ENCODE measurements around the gene VCAN. TPM values are rescaled to one million over a fixed set of nuclear protein-coding genes. Genes with fewer than 3 reads are reported as not detected.

The VCAN gene
- total RNA-seq, 3 donors from 2014 or later: 31.6 to 245 (median 138) TPM

DNA sequence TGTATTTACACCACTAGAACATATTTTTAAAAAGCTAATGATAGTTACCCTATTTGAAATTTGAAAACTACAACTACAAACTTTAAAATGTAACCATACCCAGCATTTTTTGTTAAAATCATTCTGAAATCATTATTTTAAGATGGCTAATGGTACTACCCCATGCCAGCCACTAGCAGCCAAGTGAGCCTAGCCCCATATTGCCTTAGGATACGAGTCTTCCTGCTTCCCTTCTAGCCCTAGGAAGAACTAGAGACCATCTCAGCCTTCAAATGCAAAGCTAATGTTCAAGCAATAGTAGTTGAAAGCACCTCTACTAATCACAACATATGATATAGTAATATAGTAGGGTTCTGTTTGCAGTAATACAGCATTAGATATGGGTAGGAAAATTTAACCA, 24.0 kb upstream of the VCAN start:
- Histone ChIP-seq H3K27ac (no peak overlapping the region), H3K4me1 (no peaks in the 10 kb centered on the region), H3K36me3 (no peaks in the 10 kb centered on the region), H3K9me3 (no peaks in the 10 kb centered on the region), H3K4me3 (no peak overlapping the region), H3K27me3 (no peaks in the 10 kb centered on the region)
- no peak for DNase-seq (ENCODE audit: low spot score in 2 of 2)
- TF ChIP-seq POLR2AphosphoS5 (IDR thresholded peaks at IDR 0.05): no peak
- no peak for TF ChIP-seq POLR2A (IDR thresholded peaks at IDR 0.05)
- TF ChIP-seq, protein P1, sequence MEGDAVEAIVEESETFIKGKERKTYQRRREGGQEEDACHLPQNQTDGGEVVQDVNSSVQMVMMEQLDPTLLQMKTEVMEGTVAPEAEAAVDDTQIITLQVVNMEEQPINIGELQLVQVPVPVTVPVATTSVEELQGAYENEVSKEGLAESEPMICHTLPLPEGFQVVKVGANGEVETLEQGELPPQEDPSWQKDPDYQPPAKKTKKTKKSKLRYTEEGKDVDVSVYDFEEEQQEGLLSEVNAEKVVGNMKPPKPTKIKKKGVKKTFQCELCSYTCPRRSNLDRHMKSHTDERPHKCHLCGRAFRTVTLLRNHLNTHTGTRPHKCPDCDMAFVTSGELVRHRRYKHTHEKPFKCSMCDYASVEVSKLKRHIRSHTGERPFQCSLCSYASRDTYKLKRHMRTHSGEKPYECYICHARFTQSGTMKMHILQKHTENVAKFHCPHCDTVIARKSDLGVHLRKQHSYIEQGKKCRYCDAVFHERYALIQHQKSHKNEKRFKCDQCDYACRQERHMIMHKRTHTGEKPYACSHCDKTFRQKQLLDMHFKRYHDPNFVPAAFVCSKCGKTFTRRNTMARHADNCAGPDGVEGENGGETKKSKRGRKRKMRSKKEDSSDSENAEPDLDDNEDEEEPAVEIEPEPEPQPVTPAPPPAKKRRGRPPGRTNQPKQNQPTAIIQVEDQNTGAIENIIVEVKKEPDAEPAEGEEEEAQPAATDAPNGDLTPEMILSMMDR (IDR thresholded peaks at IDR 0.05): no peak
- intact Hi-C loops (cut with DNase I; ENCODE audit: low total_unique reads): no loop called here

DNA sequence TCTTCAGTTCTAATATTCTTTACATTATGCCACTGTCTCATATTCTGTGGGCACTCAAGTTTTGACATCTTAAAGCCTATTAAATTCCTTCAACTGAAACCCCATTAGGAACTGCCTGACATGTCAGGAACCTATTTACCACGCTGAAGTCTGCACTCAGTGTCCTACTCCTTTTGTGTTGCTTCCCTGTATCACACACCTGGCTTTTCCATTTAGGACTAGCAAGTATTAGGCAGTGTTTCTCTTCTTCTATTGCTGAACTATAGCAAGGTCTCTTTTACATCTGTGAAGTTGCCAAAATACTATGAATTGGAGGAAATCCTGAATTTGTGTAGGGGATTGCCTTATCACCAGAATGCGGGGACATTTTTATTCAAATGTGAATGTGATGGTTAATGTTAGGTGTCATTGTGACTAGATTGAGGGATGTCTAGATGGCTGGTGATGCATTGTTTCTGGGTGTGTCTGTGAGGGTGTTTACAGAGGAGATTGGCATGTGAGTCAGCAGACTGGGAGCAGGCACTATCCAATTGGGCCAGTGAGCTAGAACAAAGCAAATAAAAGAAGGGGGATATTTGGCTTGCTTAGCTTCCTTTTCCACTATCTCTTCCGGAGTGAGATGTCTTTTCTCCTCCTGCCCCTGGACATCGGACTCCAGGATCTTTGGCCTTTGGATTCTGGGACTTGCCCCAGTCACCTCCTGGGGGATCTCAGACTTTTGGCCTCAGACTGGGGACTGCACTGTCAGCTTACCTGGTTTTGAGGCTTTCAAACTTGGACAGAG, 21.2 kb upstream of the VCAN start:
- H3K27ac ChIP-seq: no peak overlapping the region
- TF ChIP-seq, protein P1 (IDR thresholded peaks at IDR 0.05): no peak
- TF ChIP-seq POLR2AphosphoS5 (IDR thresholded peaks at IDR 0.05) (no peak), POLR2A (IDR thresholded peaks at IDR 0.05) (no peak)
- no peaks in the 10 kb centered on the region for H3K27me3 ChIP-seq
- DNase-seq (ENCODE audit: low spot score in 2 of 2): no peak
- intact Hi-C loops (cut with DNase I; ENCODE audit: low total_unique reads): no loop called here
- peaks cover 0 to 8% of the 10 kb centered on the region in 2 donors for H3K9me3 ChIP-seq
- H3K4me3 ChIP-seq: no peak overlapping the region
- H3K36me3 ChIP-seq: no peaks in the 10 kb centered on the region
- no peaks in the 10 kb centered on the region for H3K4me1 ChIP-seq

DNA sequence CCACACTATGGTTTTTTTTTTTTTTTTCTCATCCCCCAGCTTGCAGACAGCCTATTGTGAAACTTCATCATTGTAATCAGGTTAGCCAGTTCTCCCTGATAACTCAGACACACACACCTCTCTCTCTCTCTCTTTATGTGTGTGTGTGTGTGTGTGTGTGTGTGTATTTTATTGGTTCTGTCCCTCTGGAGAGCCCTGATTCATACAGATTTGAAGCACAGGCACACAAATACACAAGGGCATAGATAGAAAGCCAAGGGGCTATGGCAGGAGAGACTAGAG, 20.6 kb upstream of the VCAN start:
- Histone ChIP-seq H3K4me1 (no peaks in the 10 kb centered on the region), H3K27ac (no peak overlapping the region), H3K27me3 (no peaks in the 10 kb centered on the region), H3K36me3 (no peaks in the 10 kb centered on the region), H3K4me3 (no peak overlapping the region), H3K9me3 (peaks cover 0 to 11% of the 10 kb centered on the region in 2 donors)
- TF ChIP-seq POLR2AphosphoS5 (IDR thresholded peaks at IDR 0.05) (no peak), POLR2A (IDR thresholded peaks at IDR 0.05) (no peak)
- TF ChIP-seq, protein P1 (IDR thresholded peaks at IDR 0.05): no peak
- DNase-seq (ENCODE audit: low spot score in 2 of 2): no peak
- intact Hi-C loops (cut with DNase I; ENCODE audit: low total_unique reads): no loop called here

DNA sequence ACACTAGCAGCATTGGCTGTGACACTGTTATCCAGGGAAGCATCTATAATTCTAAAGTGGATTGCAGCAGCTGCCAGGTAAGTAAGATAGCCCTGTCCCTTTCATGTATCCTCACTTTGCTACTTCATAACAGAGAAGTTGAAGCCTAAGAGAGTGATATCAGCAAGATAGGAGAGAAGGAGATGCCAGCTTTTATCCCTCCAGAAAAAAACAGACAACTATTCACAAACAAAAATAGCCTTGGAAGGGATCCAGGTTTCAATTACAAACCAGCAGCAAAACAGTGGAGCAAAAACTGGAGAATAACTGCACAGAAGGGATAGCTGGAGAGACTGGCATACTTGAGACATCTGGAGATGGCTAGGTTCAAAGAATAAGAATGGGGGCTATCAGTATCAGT, 19.6 kb upstream of the VCAN start:
- Histone ChIP-seq H3K4me3 (no peak overlapping the region), H3K36me3 (no peaks in the 10 kb centered on the region), H3K27ac (no peak overlapping the region), H3K27me3 (no peaks in the 10 kb centered on the region), H3K4me1 (no peaks in the 10 kb centered on the region), H3K9me3 (peaks cover 0 to 18% of the 10 kb centered on the region in 2 donors)
- TF ChIP-seq, protein P1 (IDR thresholded peaks at IDR 0.05): no peak
- TF ChIP-seq POLR2A (IDR thresholded peaks at IDR 0.05) (no peak), POLR2AphosphoS5 (IDR thresholded peaks at IDR 0.05) (no peak)
- DNase-seq (ENCODE audit: low spot score in 2 of 2): no peak
- intact Hi-C loops (cut with DNase I; ENCODE audit: low total_unique reads): no loop called here

DNA sequence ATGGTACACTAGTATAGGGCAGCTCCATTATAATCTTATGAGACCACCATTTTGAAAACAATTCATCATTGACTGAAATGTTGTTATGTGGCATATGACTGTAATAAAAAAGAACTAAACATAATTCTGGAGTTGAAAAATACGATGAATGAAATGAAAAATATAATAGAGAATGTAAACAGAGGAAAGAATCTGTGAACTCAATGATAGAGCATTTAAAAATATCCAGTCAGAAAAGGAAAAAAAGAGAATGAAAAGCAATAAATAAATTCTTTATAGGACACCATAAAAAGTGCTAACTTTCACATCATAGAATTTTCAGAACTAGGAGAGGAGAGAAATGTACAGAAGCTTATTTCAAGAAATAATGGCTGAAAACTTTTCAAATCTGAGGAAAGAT, 17.6 kb upstream of the VCAN start:
- no peaks in the 10 kb centered on the region for H3K36me3 ChIP-seq
- H3K27ac ChIP-seq: no peak overlapping the region
- DNase-seq (ENCODE audit: low spot score in 2 of 2): no peak
- no peak for TF ChIP-seq POLR2A (IDR thresholded peaks at IDR 0.05)
- TF ChIP-seq POLR2AphosphoS5 (IDR thresholded peaks at IDR 0.05): no peak
- TF ChIP-seq, protein P1 (IDR thresholded peaks at IDR 0.05): no peak
- intact Hi-C loops (cut with DNase I; ENCODE audit: low total_unique reads): no loop called here
- H3K4me1 ChIP-seq: no peaks in the 10 kb centered on the region
- H3K4me3 ChIP-seq: no peak overlapping the region
- H3K27me3 ChIP-seq: no peaks in the 10 kb centered on the region
- H3K9me3 ChIP-seq: peaks cover 0 to 20% of the 10 kb centered on the region in 2 donors
